ENCODE results near the gene SH3BP1. TPM values are rescaled to one million over a fixed set of nuclear protein-coding genes. Genes with fewer than 3 reads are reported as not detected.
A peak's percentile ranks its signal among the peaks of the same experiment; 100 is the strongest.

Gene SH3BP1
- total and polyA plus RNA-seq, 2 of the 13 experiments (the other 11 are each of a cell fraction or from before 2014, with no cell fraction given): 8.4 to 18.5 TPM

DNA sequence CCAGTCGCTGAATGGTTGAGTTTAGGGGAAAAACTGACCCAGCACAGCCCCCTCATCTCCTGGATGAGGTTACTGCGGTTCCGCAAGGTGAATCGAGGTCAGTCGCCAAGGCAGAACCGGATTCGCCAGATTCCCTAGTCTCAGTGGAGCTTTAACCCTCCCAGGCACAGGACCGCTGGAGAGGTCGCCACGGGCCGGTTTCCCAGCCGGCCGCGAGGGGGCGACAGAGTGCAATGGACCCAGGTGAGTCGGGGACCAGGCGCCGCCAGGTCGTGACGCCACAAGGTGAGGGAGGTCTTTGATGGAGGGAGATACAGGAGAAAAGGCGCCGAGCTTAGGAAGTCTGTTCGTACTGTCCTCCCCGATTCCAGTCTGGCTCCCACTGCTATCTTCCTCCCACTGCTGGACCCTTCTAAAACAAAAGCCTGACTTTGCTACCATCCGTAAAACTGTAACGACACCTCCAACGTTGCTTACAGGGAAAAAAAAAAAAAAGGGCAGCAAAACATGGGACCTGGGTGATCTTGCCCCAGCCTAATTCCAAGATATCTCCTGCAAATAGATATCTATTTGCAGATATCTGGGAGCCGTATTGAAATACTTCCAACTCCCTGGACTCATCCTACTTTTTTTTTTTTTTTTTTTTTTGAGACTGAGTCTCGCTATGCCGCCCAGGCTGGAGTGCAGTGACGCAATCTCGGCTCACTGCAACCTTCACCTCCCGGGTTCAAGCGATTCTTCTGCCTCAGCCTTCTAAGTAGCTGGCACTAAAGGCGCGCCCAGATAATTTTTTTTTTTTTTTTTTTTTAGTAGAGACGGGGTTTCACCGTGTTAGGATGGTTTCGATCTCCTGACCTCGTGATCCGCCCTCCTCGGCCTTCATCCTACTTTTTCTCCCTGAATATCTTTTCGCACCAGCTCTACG, 32.2 kb upstream of the SH3BP1 start (continued):
- TF ChIP-seq ATF2 (CRISPR knock-in tag; IDR thresholded peaks at IDR 0.05) (0 out of 2 replicates have a peak, but pooled peaks have one; percentile 59), DPF2 (CRISPR knock-in tag; IDR thresholded peaks at IDR 0.05; ENCODE audit: borderline replicate concordance, low read depth) (no peak), ZNF354B (CRISPR knock-in tag; IDR thresholded peaks at IDR 0.05) (no peak), CREM (IDR thresholded peaks at IDR 0.05) (peak; percentile 39; the same call in 1 of the 2 replicates), CREM (CRISPR knock-in tag; IDR thresholded peaks at IDR 0.05) (no peak), POGK (CRISPR knock-in tag; conservative IDR thresholded peaks at IDR 0.05) (0 out of 2 replicates have a peak, but pooled peaks have one; percentile 34), ZNF7 (CRISPR knock-in tag; IDR thresholded peaks at IDR 0.05) (no peak), ZNF678 (CRISPR knock-in tag; IDR thresholded peaks at IDR 0.05) (no peak), FOXP1 (IDR thresholded peaks at IDR 0.05) (no peak), FOXP1 (CRISPR knock-in tag; IDR thresholded peaks at IDR 0.05) (no peak), PHF5A (CRISPR knock-in tag; IDR thresholded peaks at IDR 0.05; ENCODE audit: low read depth, unreplicated experiment) (no peak), CBX1 (IDR thresholded peaks at IDR 0.05; ENCODE audit: low read depth) (no peak), ZBTB7B (CRISPR knock-in tag; IDR thresholded peaks at IDR 0.05) (peak; percentile 73; the same call in 1 of the 2 replicates), ZSCAN5A (CRISPR knock-in tag; IDR thresholded peaks at IDR 0.05; ENCODE audit: borderline replicate concordance) (no peak), RORA (CRISPR knock-in tag; IDR thresholded peaks at IDR 0.05) (no peak), ZBTB20 (CRISPR knock-in tag; IDR thresholded peaks at IDR 0.05; ENCODE audit: borderline replicate concordance, low read depth) (0 out of 2 replicates have a peak, but pooled peaks have one; percentile 21)
- TF ChIP-seq, protein P1, sequence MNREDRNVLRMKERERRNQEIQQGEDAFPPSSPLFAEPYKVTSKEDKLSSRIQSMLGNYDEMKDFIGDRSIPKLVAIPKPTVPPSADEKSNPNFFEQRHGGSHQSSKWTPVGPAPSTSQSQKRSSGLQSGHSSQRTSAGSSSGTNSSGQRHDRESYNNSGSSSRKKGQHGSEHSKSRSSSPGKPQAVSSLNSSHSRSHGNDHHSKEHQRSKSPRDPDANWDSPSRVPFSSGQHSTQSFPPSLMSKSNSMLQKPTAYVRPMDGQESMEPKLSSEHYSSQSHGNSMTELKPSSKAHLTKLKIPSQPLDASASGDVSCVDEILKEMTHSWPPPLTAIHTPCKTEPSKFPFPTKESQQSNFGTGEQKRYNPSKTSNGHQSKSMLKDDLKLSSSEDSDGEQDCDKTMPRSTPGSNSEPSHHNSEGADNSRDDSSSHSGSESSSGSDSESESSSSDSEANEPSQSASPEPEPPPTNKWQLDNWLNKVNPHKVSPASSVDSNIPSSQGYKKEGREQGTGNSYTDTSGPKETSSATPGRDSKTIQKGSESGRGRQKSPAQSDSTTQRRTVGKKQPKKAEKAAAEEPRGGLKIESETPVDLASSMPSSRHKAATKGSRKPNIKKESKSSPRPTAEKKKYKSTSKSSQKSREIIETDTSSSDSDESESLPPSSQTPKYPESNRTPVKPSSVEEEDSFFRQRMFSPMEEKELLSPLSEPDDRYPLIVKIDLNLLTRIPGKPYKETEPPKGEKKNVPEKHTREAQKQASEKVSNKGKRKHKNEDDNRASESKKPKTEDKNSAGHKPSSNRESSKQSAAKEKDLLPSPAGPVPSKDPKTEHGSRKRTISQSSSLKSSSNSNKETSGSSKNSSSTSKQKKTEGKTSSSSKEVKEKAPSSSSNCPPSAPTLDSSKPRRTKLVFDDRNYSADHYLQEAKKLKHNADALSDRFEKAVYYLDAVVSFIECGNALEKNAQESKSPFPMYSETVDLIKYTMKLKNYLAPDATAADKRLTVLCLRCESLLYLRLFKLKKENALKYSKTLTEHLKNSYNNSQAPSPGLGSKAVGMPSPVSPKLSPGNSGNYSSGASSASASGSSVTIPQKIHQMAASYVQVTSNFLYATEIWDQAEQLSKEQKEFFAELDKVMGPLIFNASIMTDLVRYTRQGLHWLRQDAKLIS (CRISPR knock-in tag; IDR thresholded peaks at IDR 0.05): no peak
- TF ChIP-seq, protein P2, sequence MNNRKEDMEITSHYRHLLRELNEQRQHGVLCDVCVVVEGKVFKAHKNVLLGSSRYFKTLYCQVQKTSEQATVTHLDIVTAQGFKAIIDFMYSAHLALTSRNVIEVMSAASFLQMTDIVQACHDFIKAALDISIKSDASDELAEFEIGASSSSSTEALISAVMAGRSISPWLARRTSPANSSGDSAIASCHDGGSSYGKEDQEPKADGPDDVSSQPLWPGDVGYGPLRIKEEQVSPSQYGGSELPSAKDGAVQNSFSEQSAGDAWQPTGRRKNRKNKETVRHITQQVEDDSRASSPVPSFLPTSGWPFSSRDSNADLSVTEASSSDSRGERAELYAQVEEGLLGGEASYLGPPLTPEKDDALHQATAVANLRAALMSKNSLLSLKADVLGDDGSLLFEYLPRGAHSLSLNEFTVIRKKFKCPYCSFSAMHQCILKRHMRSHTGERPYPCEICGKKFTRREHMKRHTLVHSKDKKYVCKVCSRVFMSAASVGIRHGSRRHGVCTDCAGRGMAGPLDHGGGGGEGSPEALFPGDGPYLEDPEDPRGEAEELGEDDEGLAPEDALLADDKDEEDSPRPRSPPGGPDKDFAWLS (CRISPR knock-in tag; IDR thresholded peaks at IDR 0.05; ENCODE audit: borderline replicate concordance): no peak

All from HepG2 (cell line).